Measurements from ENCODE around the gene PAPSS1. TPM values are rescaled to one million over a fixed set of nuclear protein-coding genes. Genes with fewer than 3 reads are reported as not detected.

PAPSS1 gene
- polyA plus RNA-seq, 1 donor (not counting 4 experiments of a cell fraction or from before 2014, with no cell fraction given): 95.2 TPM

GRCh38 chr4:107688421-107688820, 31.6 kb downstream of the PAPSS1 start:
- H3K36me3 ChIP-seq (ENCODE audit: control insufficient read depth in 2 of 2, extremely low read depth in 1 of 2, insufficient read depth in 2 of 2, low read length in 2 of 2): peaks cover 3 to 6% of the 10 kb centered on the region in 2 experiments
- H3K4me3 ChIP-seq (ENCODE audit: control insufficient read depth in 2 of 3, extremely low read depth in 1 of 3, insufficient read depth in 2 of 3, low read depth in 1 of 3, low read length in 3 of 3): no peak overlapping the region
- DNase-seq (ENCODE audit: low read depth, low spot score) (no peak), FAIRE-seq (no peak)
- H2AFZ ChIP-seq (ENCODE audit: control insufficient read depth, low read length): no peak overlapping the region
- H3K4me2 ChIP-seq (ENCODE audit: control insufficient read depth, extremely low read depth, insufficient read depth, low read depth, low read length): no peak overlapping the region
- no peak overlapping the region for H3K27ac ChIP-seq (ENCODE audit: control insufficient read depth, insufficient read depth, low read length)
- H3K9me3 ChIP-seq (ENCODE audit: control insufficient read depth, low read depth, low read length): no peaks in the 10 kb centered on the region
- dilution Hi-C loops (cut with MboI; ENCODE audit: extremely low pct_ligation_motif_present, low sequenced_read_pairs): no loop called here
- H3K27me3 ChIP-seq (ENCODE audit: control insufficient read depth, extremely low read depth, insufficient read depth, low read length): no peaks in the 10 kb centered on the region
- peaks cover 15% of the 10 kb centered on the region for H3K79me2 ChIP-seq (ENCODE audit: control insufficient read depth, insufficient read depth, low read length)
- peaks cover 4% of the 10 kb centered on the region for H4K20me1 ChIP-seq (ENCODE audit: control insufficient read depth, extremely low read depth, insufficient read depth, low read length)
- no peaks in the 10 kb centered on the region for H3K9me1 ChIP-seq (ENCODE audit: control insufficient read depth, extremely low read depth, insufficient read depth, low read length)
- H3K4me1 ChIP-seq (ENCODE audit: control insufficient read depth, extremely low read depth, insufficient read depth, low read length): peaks cover 13% of the 10 kb centered on the region
- H3K9ac ChIP-seq (ENCODE audit: control insufficient read depth, extremely low read depth, insufficient read depth, low read length): no peak overlapping the region
- TF ChIP-seq EZH2 (IDR thresholded peaks at IDR 0.05; ENCODE audit: low read length): no peak
- TF ChIP-seq, protein P1, sequence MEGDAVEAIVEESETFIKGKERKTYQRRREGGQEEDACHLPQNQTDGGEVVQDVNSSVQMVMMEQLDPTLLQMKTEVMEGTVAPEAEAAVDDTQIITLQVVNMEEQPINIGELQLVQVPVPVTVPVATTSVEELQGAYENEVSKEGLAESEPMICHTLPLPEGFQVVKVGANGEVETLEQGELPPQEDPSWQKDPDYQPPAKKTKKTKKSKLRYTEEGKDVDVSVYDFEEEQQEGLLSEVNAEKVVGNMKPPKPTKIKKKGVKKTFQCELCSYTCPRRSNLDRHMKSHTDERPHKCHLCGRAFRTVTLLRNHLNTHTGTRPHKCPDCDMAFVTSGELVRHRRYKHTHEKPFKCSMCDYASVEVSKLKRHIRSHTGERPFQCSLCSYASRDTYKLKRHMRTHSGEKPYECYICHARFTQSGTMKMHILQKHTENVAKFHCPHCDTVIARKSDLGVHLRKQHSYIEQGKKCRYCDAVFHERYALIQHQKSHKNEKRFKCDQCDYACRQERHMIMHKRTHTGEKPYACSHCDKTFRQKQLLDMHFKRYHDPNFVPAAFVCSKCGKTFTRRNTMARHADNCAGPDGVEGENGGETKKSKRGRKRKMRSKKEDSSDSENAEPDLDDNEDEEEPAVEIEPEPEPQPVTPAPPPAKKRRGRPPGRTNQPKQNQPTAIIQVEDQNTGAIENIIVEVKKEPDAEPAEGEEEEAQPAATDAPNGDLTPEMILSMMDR (optimal IDR thresholded peaks at IDR 0.05 in 1 of 3, IDR thresholded peaks at IDR 0.05 in 1 of 3, conservative IDR thresholded peaks at IDR 0.05 in 1 of 3; ENCODE audit: extremely low read depth in 1 of 3, insufficient read depth in 2 of 3, low read length in 3 of 3): no peak

- dilution Hi-C loops (cut with MboI; ENCODE audit: extremely low pct_ligation_motif_present, low sequenced_read_pairs): no loop called here
- no peak for FAIRE-seq
- Histone ChIP-seq H3K4me3 (ENCODE audit: control insufficient read depth in 2 of 3, extremely low read depth in 1 of 3, insufficient read depth in 2 of 3, low read depth in 1 of 3, low read length in 3 of 3) (no peak overlapping the region), H3K4me2 (ENCODE audit: control insufficient read depth, extremely low read depth, insufficient read depth, low read depth, low read length) (no peak overlapping the region), H3K27ac (ENCODE audit: control insufficient read depth, insufficient read depth, low read length) (no peak overlapping the region), H3K36me3 (ENCODE audit: control insufficient read depth in 2 of 2, extremely low read depth in 1 of 2, insufficient read depth in 2 of 2, low read length in 2 of 2) (peaks cover 5 to 6% of the 10 kb centered on the region in 2 experiments), H3K9me3 (ENCODE audit: control insufficient read depth, low read depth, low read length) (no peaks in the 10 kb centered on the region), H3K9me1 (ENCODE audit: control insufficient read depth, extremely low read depth, insufficient read depth, low read length) (no peaks in the 10 kb centered on the region), H3K4me1 (ENCODE audit: control insufficient read depth, extremely low read depth, insufficient read depth, low read length) (peaks cover 11% of the 10 kb centered on the region), H3K9ac (ENCODE audit: control insufficient read depth, extremely low read depth, insufficient read depth, low read length) (no peak overlapping the region), H3K27me3 (ENCODE audit: control insufficient read depth, extremely low read depth, insufficient read depth, low read length) (no peaks in the 10 kb centered on the region), H2AFZ (ENCODE audit: control insufficient read depth, low read length) (no peak overlapping the region), H4K20me1 (ENCODE audit: control insufficient read depth, extremely low read depth, insufficient read depth, low read length) (peaks cover 4% of the 10 kb centered on the region), H3K79me2 (ENCODE audit: control insufficient read depth, insufficient read depth, low read length) (peaks cover 10% of the 10 kb centered on the region)
- DNase-seq (ENCODE audit: low read depth, low spot score): no peak
- no peak for TF ChIP-seq EZH2 (IDR thresholded peaks at IDR 0.05; ENCODE audit: low read length)
- TF ChIP-seq, protein P1 (optimal IDR thresholded peaks at IDR 0.05 in 1 of 3, IDR thresholded peaks at IDR 0.05 in 1 of 3, conservative IDR thresholded peaks at IDR 0.05 in 1 of 3; ENCODE audit: extremely low read depth in 1 of 3, insufficient read depth in 2 of 3, low read length in 3 of 3): no peak
Measured at GRCh38 chr4:107685740-107686139, 34.3 kb downstream of the PAPSS1 start.

All from keratinocyte (primary cell).